IPS-15b (cell line): ENCODE results near the gene LCT.
A peak's percentile ranks its signal among the peaks of the same experiment; 100 is the strongest.
"Not testable (repeated sequence)": the region's sequence is repeated elsewhere in the genome, so short reads cannot be mapped to it uniquely, and the experiment has no call there.

Experiments
- H3K27me3 ChIP-seq: one replicate; pipeline ENCODE4 v1.6.1; 2013; ENCODE audit warnings: low read length; ENCODE audit not compliant: control insufficient read depth, insufficient read depth
- H3K36me3 ChIP-seq: one replicate; pipeline ENCODE4 v1.6.1; 2013; ENCODE audit warnings: low read length; ENCODE audit not compliant: control insufficient read depth, insufficient read depth
- H3K4me1 ChIP-seq: one replicate; pipeline ENCODE4 v1.6.1; 2013; ENCODE audit warnings: mild to moderate bottlenecking, low read length; ENCODE audit not compliant: control insufficient read depth, insufficient read depth
- H3K4me3 ChIP-seq: one replicate; pipeline ENCODE4 v1.5.1; 2013; ENCODE audit warnings: low read depth, low read length
- H3K9ac ChIP-seq: one replicate; pipeline ENCODE4 v1.6.1; 2013; ENCODE audit warnings: low read depth, mild to moderate bottlenecking, low read length
- H3K9me3 ChIP-seq: one replicate; pipeline ENCODE4 v1.6.1; 2013; ENCODE audit warnings: mild to moderate bottlenecking, low read length; ENCODE audit not compliant: control insufficient read depth, insufficient read depth

The LCT gene

GRCh38 chr2:135836596-135837270 lies at the start of gene LCT:
Gene LCT, minus strand, starts transcription at chr2:135837184. Its CDS starts 15 bp downstream, at chr2:135837169.
- Histone ChIP-seq H3K4me1 (peaks cover 5% of the 10 kb centered on the region), H3K27me3 (no peaks in the 10 kb centered on the region), H3K9ac (no peak within 1 kb of the TSS)

DNA sequence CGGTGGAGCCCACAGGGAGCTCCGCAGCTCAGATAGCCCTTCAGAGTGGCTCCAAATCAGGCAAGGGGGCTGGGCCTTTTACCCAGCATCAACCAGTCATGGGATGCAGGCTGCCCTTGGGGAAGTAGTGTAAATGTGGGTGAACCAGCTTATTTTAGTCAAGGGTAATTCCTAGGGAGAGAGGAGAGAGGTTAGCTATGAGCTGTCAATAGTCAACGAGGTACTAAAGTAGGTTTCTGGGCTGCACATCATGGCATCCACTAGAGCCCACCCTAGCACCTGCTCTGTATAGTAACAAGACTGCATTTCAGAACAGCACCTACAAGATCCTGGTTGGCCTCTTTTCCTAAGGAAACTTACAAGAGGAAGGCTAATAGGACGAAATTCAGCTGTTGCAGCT lies 48.7 kb upstream of the LCT start:
- no peaks in the 10 kb centered on the region for H3K27me3 ChIP-seq
- peaks cover 4% of the 10 kb centered on the region for H3K4me1 ChIP-seq
- no peak overlapping the region for H3K4me3 ChIP-seq
- no peaks in the 10 kb centered on the region for H3K36me3 ChIP-seq
- no peak overlapping the region for H3K9ac ChIP-seq
- no peaks in the 10 kb centered on the region for H3K9me3 ChIP-seq

More at GRCh38 chr2:135836596-135837270, at the start of gene LCT:
- no peaks in the 10 kb centered on the region for H3K9me3 ChIP-seq
- no peak within 1 kb of the TSS for H3K4me3 ChIP-seq
- H3K36me3 ChIP-seq = no peaks in the 10 kb centered on the region

DNA sequence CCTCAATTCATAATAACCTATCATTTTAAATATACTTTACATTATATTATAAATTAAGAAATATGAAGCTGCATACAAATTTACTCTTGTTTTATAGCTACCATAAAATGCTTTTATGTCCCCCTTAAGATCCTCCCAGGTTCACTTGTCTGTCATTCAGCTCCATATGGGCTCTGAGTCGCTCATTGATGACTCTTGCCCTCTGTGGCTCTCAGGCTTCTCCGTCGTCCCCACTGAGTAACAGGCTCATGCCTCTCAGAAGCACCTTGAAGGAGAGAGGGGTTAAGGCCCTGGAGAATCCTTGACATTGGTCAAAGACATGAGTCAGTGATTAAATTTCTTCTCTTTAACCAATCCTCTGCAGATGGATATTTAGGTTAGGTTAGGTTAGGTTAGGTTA lies 45.4 kb upstream of the LCT start:
- Histone ChIP-seq H3K9me3 (no peaks in the 10 kb centered on the region), H3K4me1 (peaks cover 2% of the 10 kb centered on the region), H3K27me3 (no peaks in the 10 kb centered on the region), H3K9ac (no peak overlapping the region), H3K36me3 (no peaks in the 10 kb centered on the region), H3K4me3 (no peak overlapping the region)

DNA sequence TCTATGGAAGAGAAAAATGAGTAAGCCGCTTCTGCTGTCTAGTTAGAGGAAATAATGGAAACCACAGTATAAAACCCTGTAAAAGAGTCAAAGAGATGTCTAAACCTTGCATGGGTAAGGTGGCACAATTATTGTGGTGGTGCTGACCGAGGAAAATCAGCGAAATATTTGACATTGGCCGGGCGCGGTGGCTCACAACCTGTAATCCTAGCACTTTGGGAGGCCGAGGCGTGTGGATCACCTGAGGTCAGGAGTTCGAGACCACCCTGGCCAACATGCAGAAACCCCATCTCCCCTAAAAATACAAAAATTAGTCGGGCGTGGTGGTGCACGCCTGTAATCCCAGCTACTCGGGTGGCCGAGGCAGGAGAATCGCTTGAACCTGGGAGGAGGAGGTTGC lies 39.8 kb upstream of the LCT start:
- not testable (repeated sequence) for H3K9ac ChIP-seq, H3K36me3 ChIP-seq, H3K4me1 ChIP-seq, H3K27me3 ChIP-seq, H3K9me3 ChIP-seq
- peak overlapping the region; percentile 50 for H3K4me3 ChIP-seq

GRCh38 chr2:135876066-135876711 lies 39.2 kb upstream of the LCT start, which contains the start of gene MCM6:
Gene MCM6, minus strand, starts transcription at chr2:135876443. Its CDS starts 78 bp downstream, at chr2:135876365.
- peak within 1 kb of the TSS; percentile 87 for H3K9ac ChIP-seq
- peaks cover 6% of the 10 kb centered on the region for H3K4me1 ChIP-seq
- H3K36me3 ChIP-seq = no peaks in the 10 kb centered on the region
- no peaks in the 10 kb centered on the region for H3K9me3 ChIP-seq
- H3K27me3 ChIP-seq = no peaks in the 10 kb centered on the region
- H3K4me3 ChIP-seq = peak within 1 kb of the TSS; percentile 84

DNA sequence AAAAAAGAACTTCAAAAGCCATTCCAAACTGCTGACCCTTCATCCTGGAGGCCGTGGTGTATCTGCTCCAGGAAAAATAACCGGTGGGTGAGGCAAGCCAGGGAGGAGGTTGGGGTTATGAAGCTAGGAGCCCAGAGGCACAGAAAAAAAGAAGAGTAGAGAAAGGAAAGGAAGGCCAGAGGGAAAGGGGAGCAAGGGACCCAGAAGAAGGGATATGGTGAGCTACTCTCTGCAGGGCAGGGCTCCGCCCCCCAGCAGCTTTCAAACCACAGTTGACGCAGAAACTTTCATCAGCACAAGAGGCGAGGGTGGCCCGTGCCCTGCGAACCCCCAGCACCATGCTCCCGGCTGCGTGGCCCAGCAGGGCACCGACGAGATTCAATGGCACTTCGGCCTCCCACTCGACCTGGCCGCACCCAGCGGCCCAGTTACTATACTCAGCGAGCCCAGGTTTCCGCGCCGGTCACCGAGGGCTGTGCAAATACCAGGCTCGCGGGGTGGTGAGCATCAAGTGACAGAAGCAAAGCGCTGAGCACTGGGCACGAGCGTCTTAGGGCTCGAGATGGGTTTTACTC lies 38.6 kb upstream of the LCT start:
- H3K4me3 ChIP-seq = peak overlapping the region; percentile 84
- peak overlapping the region; percentile 87 for H3K9ac ChIP-seq
- no peaks in the 10 kb centered on the region for H3K27me3 ChIP-seq
- H3K36me3 ChIP-seq = no peaks in the 10 kb centered on the region
- H3K4me1 ChIP-seq = peaks cover 6% of the 10 kb centered on the region
- H3K9me3 ChIP-seq = no peaks in the 10 kb centered on the region

DNA sequence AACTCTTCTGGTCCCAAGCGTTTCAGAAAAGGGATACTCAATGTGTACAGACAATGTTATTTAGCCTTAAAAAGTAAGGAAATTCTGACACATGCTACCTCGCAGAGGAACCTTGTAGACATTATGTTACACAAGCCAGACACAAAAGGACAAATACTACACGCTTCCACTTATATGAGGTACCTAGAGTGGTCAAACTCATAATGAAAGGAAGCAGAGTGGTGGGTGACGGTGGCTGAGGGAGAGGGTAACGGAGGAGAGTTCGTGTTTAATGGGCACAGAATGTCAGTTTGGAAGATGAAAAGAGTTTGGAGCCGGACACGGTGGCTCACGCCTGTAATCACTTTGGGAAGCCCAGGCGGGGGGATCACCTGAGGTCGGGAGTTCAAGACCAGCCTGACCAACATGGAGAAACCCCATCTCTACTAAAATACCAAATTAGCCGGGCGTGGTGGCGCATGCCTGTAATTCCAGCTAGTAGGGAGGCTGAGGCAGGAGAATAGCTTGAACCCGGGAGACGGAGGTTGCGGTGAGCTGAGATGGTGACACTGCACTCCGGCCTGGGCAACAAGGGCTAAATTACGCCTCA lies 37.9 kb upstream of the LCT start:
- no peaks in the 10 kb centered on the region for H3K27me3 ChIP-seq

GRCh38 chr2:135870571-135870970 lies 33.6 kb upstream of the LCT start:
- H3K27me3 ChIP-seq = no peaks in the 10 kb centered on the region
- H3K36me3 ChIP-seq = peaks cover 12% of the 10 kb centered on the region
- H3K4me3 ChIP-seq = no peak overlapping the region
- no peak overlapping the region for H3K9ac ChIP-seq
- H3K9me3 ChIP-seq = no peaks in the 10 kb centered on the region
- H3K4me1 ChIP-seq = peaks cover 6% of the 10 kb centered on the region

More for the DNA sequence above, 37.9 kb upstream of the LCT start:
- Histone ChIP-seq H3K36me3 (no peaks in the 10 kb centered on the region), H3K9me3 (no peaks in the 10 kb centered on the region), H3K4me1 (peaks cover 6% of the 10 kb centered on the region), H3K4me3 (peak overlapping the region; percentile 84), H3K9ac (no peak overlapping the region)

GRCh38 chr2:135863233-135863632 lies 26.2 kb upstream of the LCT start:
- Histone ChIP-seq H3K4me1 (no peaks in the 10 kb centered on the region), H3K36me3 (peaks cover 37% of the 10 kb centered on the region), H3K27me3 (no peaks in the 10 kb centered on the region), H3K4me3 (no peak overlapping the region), H3K9me3 (no peaks in the 10 kb centered on the region), H3K9ac (no peak overlapping the region)

DNA sequence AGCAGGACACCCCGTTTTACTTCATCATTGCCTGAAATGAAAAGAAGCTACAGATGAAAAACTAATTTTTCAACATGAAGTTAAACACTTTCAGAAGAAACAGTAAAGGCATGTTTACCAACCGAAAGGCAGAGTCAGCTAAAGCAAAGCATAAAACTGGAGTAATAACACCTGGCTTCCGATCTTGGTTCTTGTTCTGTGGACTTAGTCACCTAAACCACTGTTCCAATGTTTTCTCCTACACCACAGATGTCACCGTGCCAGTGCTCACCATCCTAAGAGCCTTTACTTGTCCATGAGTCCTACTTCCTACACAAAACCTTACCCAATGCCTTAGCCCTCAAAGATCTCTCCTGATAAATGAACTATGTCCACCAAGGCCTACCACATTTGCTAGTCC lies 25.7 kb upstream of the LCT start:
- peaks cover 34% of the 10 kb centered on the region for H3K36me3 ChIP-seq
- no peaks in the 10 kb centered on the region for H3K4me1 ChIP-seq
- no peak overlapping the region for H3K4me3 ChIP-seq
- no peaks in the 10 kb centered on the region for H3K9me3 ChIP-seq
- no peak overlapping the region for H3K9ac ChIP-seq
- H3K27me3 ChIP-seq = no peaks in the 10 kb centered on the region

DNA sequence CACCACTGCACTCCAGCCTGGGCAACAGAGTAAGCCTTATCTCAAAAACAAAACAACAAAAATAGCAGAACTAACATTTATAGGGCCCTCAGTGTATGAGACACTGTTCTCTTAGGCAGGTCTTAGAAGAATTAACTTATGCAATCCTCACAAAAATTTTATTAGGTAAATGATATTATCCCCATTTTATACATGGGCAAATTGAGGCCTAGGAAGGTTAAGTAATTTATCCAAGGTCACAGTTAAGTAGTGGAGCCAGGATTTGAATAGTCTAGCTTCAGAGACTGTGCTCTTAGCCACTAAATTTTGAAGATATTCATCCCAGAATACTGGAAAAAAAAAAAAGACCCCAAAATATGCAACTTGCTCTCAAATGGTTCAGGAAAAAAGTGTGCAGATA lies 16.4 kb upstream of the LCT start:
- Histone ChIP-seq H3K4me3 (no peak overlapping the region), H3K9me3 (no peaks in the 10 kb centered on the region)

More for the DNA sequence above, 16.4 kb upstream of the LCT start:
- Histone ChIP-seq H3K4me1 (no peaks in the 10 kb centered on the region), H3K36me3 (peaks cover 36% of the 10 kb centered on the region), H3K9ac (no peak overlapping the region), H3K27me3 (no peaks in the 10 kb centered on the region)
